ENCODE data around the gene OTUD5. TPM values are rescaled to one million over a fixed set of nuclear protein-coding genes. Genes with fewer than 3 reads are reported as not detected.

OTUD5 gene
- total RNA-seq, 3 donors from 2014 or later (not counting 1 experiment from before 2014, with no cell fraction given) = 92.2 to 106 (median 92.5) TPM

GRCh38 chrX:48903290-48903689 lies 54.1 kb downstream of the OTUD5 start:
- Histone ChIP-seq H3K9me3 (ENCODE audit: control insufficient read depth, insufficient read depth, low read length) (no peaks in the 10 kb centered on the region), H3K4me1 (ENCODE audit: control insufficient read depth, insufficient read depth, low read length) (peaks cover 14% of the 10 kb centered on the region), H3K27ac (ENCODE audit: low read length) (no peak overlapping the region), H3K4me3 (ENCODE audit: low read length) (no peak overlapping the region), H3K27me3 (ENCODE audit: control insufficient read depth, insufficient read depth, low read length) (no peaks in the 10 kb centered on the region), H3K36me3 (ENCODE audit: control insufficient read depth, insufficient read depth, low read length) (peaks cover 28% of the 10 kb centered on the region)
- Mint-ChIP-seq H3K9me3 (no peaks in the 10 kb centered on the region), H3K4me1 (peaks cover 0 to under 1% of the 10 kb centered on the region in 2 donors), H3K4me3 (no peak overlapping the region), H3K27ac (no peak overlapping the region), H3K27me3 (ENCODE audit: low read depth in 2 of 2) (no peaks in the 10 kb centered on the region), H3K36me3 (no peaks in the 10 kb centered on the region)
- 91% methylated on average over 3 of the region's 6 CpGs for WGBS (ENCODE audit: insufficient coverage)
- TF ChIP-seq, protein P1, sequence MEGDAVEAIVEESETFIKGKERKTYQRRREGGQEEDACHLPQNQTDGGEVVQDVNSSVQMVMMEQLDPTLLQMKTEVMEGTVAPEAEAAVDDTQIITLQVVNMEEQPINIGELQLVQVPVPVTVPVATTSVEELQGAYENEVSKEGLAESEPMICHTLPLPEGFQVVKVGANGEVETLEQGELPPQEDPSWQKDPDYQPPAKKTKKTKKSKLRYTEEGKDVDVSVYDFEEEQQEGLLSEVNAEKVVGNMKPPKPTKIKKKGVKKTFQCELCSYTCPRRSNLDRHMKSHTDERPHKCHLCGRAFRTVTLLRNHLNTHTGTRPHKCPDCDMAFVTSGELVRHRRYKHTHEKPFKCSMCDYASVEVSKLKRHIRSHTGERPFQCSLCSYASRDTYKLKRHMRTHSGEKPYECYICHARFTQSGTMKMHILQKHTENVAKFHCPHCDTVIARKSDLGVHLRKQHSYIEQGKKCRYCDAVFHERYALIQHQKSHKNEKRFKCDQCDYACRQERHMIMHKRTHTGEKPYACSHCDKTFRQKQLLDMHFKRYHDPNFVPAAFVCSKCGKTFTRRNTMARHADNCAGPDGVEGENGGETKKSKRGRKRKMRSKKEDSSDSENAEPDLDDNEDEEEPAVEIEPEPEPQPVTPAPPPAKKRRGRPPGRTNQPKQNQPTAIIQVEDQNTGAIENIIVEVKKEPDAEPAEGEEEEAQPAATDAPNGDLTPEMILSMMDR (IDR thresholded peaks at IDR 0.05) = no peak
- DNase-seq (no peak), ATAC-seq (no peak)
- intact Hi-C loops (cut with micrococcal nuclease) = no loop called here

- ATAC-seq (no peak), DNase-seq (peak in 1 of 2 donors; percentile 3)
- Mint-ChIP-seq H3K27me3 (ENCODE audit: low read depth in 2 of 2) (no peaks in the 10 kb centered on the region), H3K9me3 (no peaks in the 10 kb centered on the region), H3K36me3 (no peaks in the 10 kb centered on the region), H3K4me3 (no peak overlapping the region), H3K27ac (no peak overlapping the region), H3K4me1 (peaks cover 0 to 6% of the 10 kb centered on the region in 2 donors)
- H3K27me3 ChIP-seq (ENCODE audit: control insufficient read depth, insufficient read depth, low read length) = no peaks in the 10 kb centered on the region
- WGBS (ENCODE audit: insufficient coverage) = 95% methylated on average over 14 of the region's 14 CpGs
- no peak overlapping the region for H3K4me3 ChIP-seq (ENCODE audit: low read length)
- H3K36me3 ChIP-seq (ENCODE audit: control insufficient read depth, insufficient read depth, low read length) = peaks cover 28% of the 10 kb centered on the region
- H3K27ac ChIP-seq (ENCODE audit: low read length) = no peak overlapping the region
- peaks cover 16% of the 10 kb centered on the region for H3K4me1 ChIP-seq (ENCODE audit: control insufficient read depth, insufficient read depth, low read length)
- TF ChIP-seq, protein P1 (IDR thresholded peaks at IDR 0.05) = no peak
- no peaks in the 10 kb centered on the region for H3K9me3 ChIP-seq (ENCODE audit: control insufficient read depth, insufficient read depth, low read length)
- intact Hi-C loops (cut with micrococcal nuclease) = no loop called here
These were observed 54.6 kb downstream of the OTUD5 start for GRCh38 chrX:48902776-48903175.

DNA sequence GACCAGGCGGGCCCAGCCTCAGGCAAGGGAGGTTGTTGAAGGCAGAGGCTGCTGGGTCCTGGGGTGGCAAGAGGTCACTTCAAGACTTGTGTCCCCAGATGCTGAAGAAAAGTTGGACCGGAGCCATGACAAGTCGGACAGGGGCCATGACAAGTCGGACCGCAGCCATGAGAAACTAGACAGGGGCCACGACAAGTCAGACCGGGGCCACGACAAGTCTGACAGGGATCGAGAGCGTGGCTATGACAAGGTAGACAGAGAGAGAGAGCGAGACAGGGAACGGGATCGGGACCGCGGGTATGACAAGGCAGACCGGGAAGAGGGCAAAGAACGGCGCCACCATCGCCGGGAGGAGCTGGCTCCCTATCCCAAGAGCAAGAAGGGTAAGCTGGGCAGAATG lies 55.3 kb downstream of the OTUD5 start:
- intact Hi-C loops (cut with micrococcal nuclease) = no loop called here
- Histone ChIP-seq H3K27ac (ENCODE audit: low read length) (no peak overlapping the region), H3K27me3 (ENCODE audit: control insufficient read depth, insufficient read depth, low read length) (no peaks in the 10 kb centered on the region), H3K4me3 (ENCODE audit: low read length) (no peak overlapping the region), H3K9me3 (ENCODE audit: control insufficient read depth, insufficient read depth, low read length) (no peaks in the 10 kb centered on the region), H3K4me1 (ENCODE audit: control insufficient read depth, insufficient read depth, low read length) (peaks cover 16% of the 10 kb centered on the region), H3K36me3 (ENCODE audit: control insufficient read depth, insufficient read depth, low read length) (peaks cover 28% of the 10 kb centered on the region)
- 98% methylated on average over 20 of the region's 20 CpGs for WGBS (ENCODE audit: insufficient coverage)
- DNase-seq (no peak), ATAC-seq (no peak)
- TF ChIP-seq, protein P1 (IDR thresholded peaks at IDR 0.05) = no peak
- Mint-ChIP-seq H3K9me3 (no peaks in the 10 kb centered on the region), H3K27me3 (ENCODE audit: low read depth in 2 of 2) (no peaks in the 10 kb centered on the region), H3K4me1 (peaks cover 0 to 10% of the 10 kb centered on the region in 2 donors), H3K4me3 (no peak overlapping the region), H3K36me3 (no peaks in the 10 kb centered on the region), H3K27ac (peak overlapping the region in 1 of 2 donors; percentile 31)

DNA sequence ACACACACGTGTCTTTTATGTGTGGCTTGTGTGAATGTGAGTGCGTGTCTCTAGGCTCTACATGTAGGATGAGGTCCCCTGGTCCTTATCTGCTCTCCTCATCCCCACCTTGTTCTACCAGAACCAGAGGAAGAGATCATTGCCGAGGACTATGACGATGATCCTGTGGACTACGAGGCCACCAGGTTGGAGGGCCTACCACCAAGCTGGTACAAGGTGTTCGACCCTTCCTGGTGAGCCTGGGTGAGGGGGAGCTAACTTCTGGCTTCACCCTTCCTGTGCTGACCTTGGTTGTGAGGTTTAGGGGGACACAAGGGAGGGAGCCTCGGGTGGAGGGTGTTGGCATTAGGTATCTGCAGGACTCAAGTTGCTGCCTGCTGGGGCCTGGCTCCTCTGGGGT lies 56.3 kb downstream of the OTUD5 start:
- no peaks in the 10 kb centered on the region for H3K36me3 Mint-ChIP-seq
- Histone ChIP-seq H3K4me3 (ENCODE audit: low read length) (no peak overlapping the region), H3K9me3 (ENCODE audit: control insufficient read depth, insufficient read depth, low read length) (no peaks in the 10 kb centered on the region), H3K36me3 (ENCODE audit: control insufficient read depth, insufficient read depth, low read length) (peaks cover 28% of the 10 kb centered on the region), H3K27me3 (ENCODE audit: control insufficient read depth, insufficient read depth, low read length) (no peaks in the 10 kb centered on the region), H3K4me1 (ENCODE audit: control insufficient read depth, insufficient read depth, low read length) (peaks cover 27% of the 10 kb centered on the region), H3K27ac (ENCODE audit: low read length) (no peak overlapping the region)
- ATAC-seq (no peak), DNase-seq (no peak)
- no peaks in the 10 kb centered on the region for H3K27me3 Mint-ChIP-seq (ENCODE audit: low read depth in 2 of 2)
- H3K4me1 Mint-ChIP-seq = peaks cover 0 to 18% of the 10 kb centered on the region in 2 donors
- TF ChIP-seq, protein P1 (IDR thresholded peaks at IDR 0.05) = no peak
- H3K4me3 Mint-ChIP-seq = no peak overlapping the region
- WGBS (ENCODE audit: insufficient coverage) = 96% methylated on average over 4 of the region's 7 CpGs
- no peaks in the 10 kb centered on the region for H3K9me3 Mint-ChIP-seq
- intact Hi-C loops (cut with micrococcal nuclease) = no loop called here
- H3K27ac Mint-ChIP-seq = no peak overlapping the region

Measured in natural killer cell (primary cell).